Mesenchymal stem cell (in vitro differentiated cells and primary cell): ENCODE data around the gene UBR1.

Experiments used
- DNase-seq: peaks from one replicate; pipeline ENCODE4 v3.0.0-alpha.2; 2013
- H2AFZ ChIP-seq: one replicate; pipeline ENCODE4 v1.6.1; 2013; ENCODE audit warnings: low read depth, mild to moderate bottlenecking, control low read depth, inconsistent platforms, low read length, moderate library complexity
- H2AK5ac ChIP-seq: 2 replicates; pipeline ENCODE4 v1.6.1; 2013; ENCODE audit warnings: low read length, moderate library complexity, mild to moderate bottlenecking, inconsistent platforms; ENCODE audit not compliant: severe bottlenecking
- H2BK120ac ChIP-seq: one replicate; pipeline ENCODE4 v1.6.1; 2013; ENCODE audit warnings: low read depth, mild to moderate bottlenecking, inconsistent platforms, low read length, moderate library complexity
- H2BK12ac ChIP-seq, 2 experiments: one replicate each; pipeline ENCODE4 v1.6.1; 2013; ENCODE audit warnings: inconsistent platforms in 2 of 2, low read length in 2 of 2, mild to moderate bottlenecking in 2 of 2, moderate library complexity in 2 of 2, control low read depth in 1 of 2
- H2BK15ac ChIP-seq: one replicate; pipeline ENCODE4 v1.6.1; 2013; ENCODE audit warnings: mild to moderate bottlenecking, low read depth, inconsistent platforms; ENCODE audit not compliant: poor library complexity, severe bottlenecking
- H2BK5ac ChIP-seq: 2 replicates; pipeline ENCODE4 v1.6.1; 2013; ENCODE audit warnings: low read depth, mild to moderate bottlenecking, low read length, control low read depth, inconsistent platforms; ENCODE audit not compliant: poor library complexity, severe bottlenecking
- H3K14ac ChIP-seq, 2 experiments: one replicate each; pipeline ENCODE4 v1.6.1; 2013; ENCODE audit warnings: inconsistent platforms in 2 of 2, low read length in 2 of 2, control low read depth in 1 of 2, mild to moderate bottlenecking in 1 of 2, moderate library complexity in 1 of 2
- H3K18ac ChIP-seq, 2 experiments: one replicate each; pipeline ENCODE4 v1.6.1; 2013; ENCODE audit warnings: inconsistent platforms in 2 of 2, low read length in 2 of 2, control low read depth in 1 of 2, low read depth in 1 of 2, mild to moderate bottlenecking in 1 of 2
- H3K23ac ChIP-seq, 2 experiments: one replicate each; pipeline ENCODE4 v1.6.1; 2013; ENCODE audit warnings: inconsistent platforms in 2 of 2, low read length in 2 of 2, mild to moderate bottlenecking in 2 of 2, moderate library complexity in 2 of 2, control low read depth in 1 of 2
- H3K27ac ChIP-seq: 2 replicates; pipeline ENCODE4 v1.5.1; 2013; ENCODE audit warnings: mild to moderate bottlenecking, moderate library complexity, low read length, control low read depth, inconsistent platforms; ENCODE audit not compliant: poor library complexity, severe bottlenecking
- H3K27me3 ChIP-seq, 2 experiments: 2 replicates each; pipeline versions ENCODE4 v1.6.1 to v1.7.0; 2013; ENCODE audit warnings: low read length in 2 of 2, mild to moderate bottlenecking in 2 of 2, moderate library complexity in 2 of 2, control low read depth in 1 of 2, inconsistent platforms in 1 of 2; ENCODE audit not compliant: control insufficient read depth in 1 of 2, insufficient read depth in 1 of 2
- H3K36me3 ChIP-seq, 2 experiments: 2 replicates each; pipeline versions ENCODE4 v1.6.1 to v1.7.0; 2013; ENCODE audit warnings: low read length in 2 of 2, control low read depth in 1 of 2, inconsistent platforms in 1 of 2, low read depth in 1 of 2, mild to moderate bottlenecking in 1 of 2; ENCODE audit not compliant: insufficient read depth in 2 of 2, control insufficient read depth in 1 of 2
- H3K4ac ChIP-seq, 2 experiments: one replicate each; pipeline ENCODE4 v1.6.1; 2013; ENCODE audit warnings: inconsistent platforms in 2 of 2, low read length in 2 of 2, mild to moderate bottlenecking in 2 of 2, moderate library complexity in 2 of 2, control low read depth in 1 of 2, low read depth in 1 of 2
- H3K4me1 ChIP-seq: 2 replicates; pipeline ENCODE4 v1.6.1; 2013; ENCODE audit warnings: low read depth, low read length, control low read depth; ENCODE audit not compliant: control insufficient read depth, insufficient read depth
- H3K4me2 ChIP-seq: 2 replicates; pipeline ENCODE4 v1.6.1; 2013; ENCODE audit warnings: low read length, mild to moderate bottlenecking, inconsistent platforms; ENCODE audit not compliant: poor library complexity, severe bottlenecking
- H3K4me3 ChIP-seq, 2 experiments: 2 replicates each; pipeline versions ENCODE4 v1.5.1 to v1.7.0; 2013; ENCODE audit warnings: low read length in 2 of 2, mild to moderate bottlenecking in 2 of 2, control low read depth in 1 of 2, low read depth in 1 of 2; ENCODE audit not compliant: insufficient read depth in 1 of 2
- H3K79me1 ChIP-seq: replicated peaks from 2 replicates; pipeline ENCODE4 v1.6.1; 2013; ENCODE audit warnings: mild to moderate bottlenecking, control low read depth, low read length, inconsistent platforms; ENCODE audit not compliant: poor library complexity, severe bottlenecking
- H3K9ac ChIP-seq: 2 replicates; pipeline ENCODE4 v1.7.0; 2013; ENCODE audit warnings: mild to moderate bottlenecking, low read length, moderate library complexity
- H3K9me3 ChIP-seq: 2 replicates; pipeline ENCODE4 v1.7.0; 2013; ENCODE audit warnings: mild to moderate bottlenecking, low read length; ENCODE audit not compliant: control insufficient read depth
- H4K8ac ChIP-seq: one replicate; pipeline ENCODE4 v1.6.1; 2013; ENCODE audit warnings: inconsistent platforms, mild to moderate bottlenecking, low read length, moderate library complexity
- H4K91ac ChIP-seq: one replicate; pipeline ENCODE4 v1.6.1; 2013; ENCODE audit warnings: mild to moderate bottlenecking, low read length, inconsistent platforms
- WGBS: methylation state at CpG from one replicate; pipeline ENCODE4 v1.1.7; 2013; ENCODE audit warnings: mixed read lengths; 5-methylcytosine and 5-hydroxymethylcytosine counted together

Gene UBR1

GRCh38 chr15:43009206-43009605, 96.6 kb downstream of the UBR1 start:
- Histone ChIP-seq H3K4me1 (no peaks in the 10 kb centered on the region), H4K8ac (no peak overlapping the region), H3K9me3 (no peaks in the 10 kb centered on the region), H3K14ac (no peak overlapping the region), H3K27ac (no peak overlapping the region), H3K23ac (no peak overlapping the region), H2BK12ac (no peak overlapping the region), H4K91ac (no peak overlapping the region), H3K27me3 (no peaks in the 10 kb centered on the region), H3K79me1 (peaks cover 7% of the 10 kb centered on the region), H3K4ac (no peak overlapping the region), H3K36me3 (peaks cover 32 to 65% of the 10 kb centered on the region in 2 experiments), H3K18ac (no peak overlapping the region), H2BK15ac (no peak overlapping the region), H2AFZ (no peak overlapping the region), H2BK5ac (no peak overlapping the region), H3K4me3 (no peak overlapping the region), H2AK5ac (no peak overlapping the region), H2BK120ac (no peak overlapping the region), H3K4me2 (no peak overlapping the region), H3K9ac (no peak overlapping the region)
- DNase-seq: no peak
- 99% methylated on average over 3 of the region's 3 CpGs for WGBS

GRCh38 chr15:43008150-43008549, 97.7 kb downstream of the UBR1 start:
- H3K9me3 ChIP-seq: no peaks in the 10 kb centered on the region
- no peak overlapping the region for H3K18ac ChIP-seq
- no peak overlapping the region for H2BK120ac ChIP-seq
- H3K36me3 ChIP-seq: peaks cover 34 to 67% of the 10 kb centered on the region in 2 experiments
- H2BK12ac ChIP-seq: no peak overlapping the region
- H3K4me1 ChIP-seq: no peaks in the 10 kb centered on the region
- H3K27ac ChIP-seq: no peak overlapping the region
- H2AK5ac ChIP-seq: no peak overlapping the region
- peaks cover 7% of the 10 kb centered on the region for H3K79me1 ChIP-seq
- no peak overlapping the region for H2BK15ac ChIP-seq
- no peak overlapping the region for H2BK5ac ChIP-seq
- no peak overlapping the region for H3K14ac ChIP-seq
- WGBS: 96% methylated on average over 14 of the region's 14 CpGs
- DNase-seq: no peak
- H3K4me2 ChIP-seq: no peak overlapping the region
- H4K91ac ChIP-seq: no peak overlapping the region
- no peak overlapping the region for H2AFZ ChIP-seq
- no peak overlapping the region for H3K9ac ChIP-seq
- no peak overlapping the region for H3K4me3 ChIP-seq
- H3K23ac ChIP-seq: no peak overlapping the region
- H4K8ac ChIP-seq: no peak overlapping the region
- no peaks in the 10 kb centered on the region for H3K27me3 ChIP-seq
- H3K4ac ChIP-seq: no peak overlapping the region

- Histone ChIP-seq H3K4me1 (no peaks in the 10 kb centered on the region), H3K18ac (no peak overlapping the region), H3K27me3 (no peaks in the 10 kb centered on the region), H2AFZ (no peak overlapping the region), H3K4ac (no peak overlapping the region), H3K27ac (no peak overlapping the region), H2BK15ac (no peak overlapping the region), H3K4me2 (no peak overlapping the region), H2BK12ac (no peak overlapping the region), H4K91ac (no peak overlapping the region), H4K8ac (no peak overlapping the region), H2BK120ac (no peak overlapping the region), H3K14ac (no peak overlapping the region), H3K4me3 (no peak overlapping the region), H2AK5ac (no peak overlapping the region), H3K9me3 (no peaks in the 10 kb centered on the region), H3K9ac (no peak overlapping the region), H3K36me3 (peaks cover 35 to 68% of the 10 kb centered on the region in 2 experiments), H3K79me1 (peaks cover 7% of the 10 kb centered on the region), H3K23ac (no peak overlapping the region), H2BK5ac (no peak overlapping the region)
- no peak for DNase-seq
- 100% methylated on average over 1 of the region's 1 CpG for WGBS
Measured at GRCh38 chr15:43007551-43007950, 98.3 kb downstream of the UBR1 start.

GRCh38 chr15:43006991-43007390, 98.8 kb downstream of the UBR1 start:
- no peak overlapping the region for H3K27ac ChIP-seq

More at GRCh38 chr15:43006991-43007390, 98.8 kb downstream of the UBR1 start:
- Histone ChIP-seq H2BK15ac (no peak overlapping the region), H2BK12ac (no peak overlapping the region), H3K4me1 (no peaks in the 10 kb centered on the region), H2AFZ (no peak overlapping the region), H3K4ac (no peak overlapping the region), H3K4me3 (no peak overlapping the region), H3K9ac (no peak overlapping the region), H2AK5ac (no peak overlapping the region), H2BK5ac (no peak overlapping the region), H3K14ac (no peak overlapping the region), H4K8ac (no peak overlapping the region), H3K23ac (no peak overlapping the region), H2BK120ac (no peak overlapping the region), H3K9me3 (no peaks in the 10 kb centered on the region), H3K27me3 (no peaks in the 10 kb centered on the region), H4K91ac (no peak overlapping the region), H3K36me3 (peaks cover 35 to 69% of the 10 kb centered on the region in 2 experiments), H3K79me1 (peaks cover 7% of the 10 kb centered on the region), H3K18ac (no peak overlapping the region), H3K4me2 (no peak overlapping the region)
- WGBS: 99% methylated on average over 3 of the region's 3 CpGs
- no peak for DNase-seq
